ENCODE measurements around the gene C1QA. TPM values are rescaled to one million over a fixed set of nuclear protein-coding genes. Genes with fewer than 3 reads are reported as not detected.
A peak's percentile ranks its signal among the peaks of the same experiment; 100 is the strongest.

C1QA gene
- total RNA-seq, 6 donors from 2014 or later = 180 to 1,142 (median 556) TPM

GRCh38 chr1:22592919-22593790, 43.3 kb upstream of the C1QA start:
- Histone ChIP-seq H3K36me3 (no peaks in the 10 kb centered on the region), H3K27ac (no peak overlapping the region), H3K4me1 (no peaks in the 10 kb centered on the region), H3K9me3 (no peaks in the 10 kb centered on the region), H3K27me3 (peaks cover 0 to 10% (median 2%) of the 10 kb centered on the region in 4 donors), H3K4me3 (no peak overlapping the region)
- TF ChIP-seq CTCF (IDR thresholded peaks at IDR 0.05) (no peak), POLR2AphosphoS5 (IDR thresholded peaks at IDR 0.05) (no peak), EP300 (IDR thresholded peaks at IDR 0.05) (no peak), POLR2A (IDR thresholded peaks at IDR 0.05) (no peak)
- DNase-seq = peak in 1 of 2 donors; percentile 72
- ATAC-seq (ENCODE audit: low FRiP score in 2 of 2) = peak in 1 of 2 donors; percentile 1
- WGBS, 2 donors = 39 to 61% methylated on average over 32 to 35 of the region's 38 CpGs

- Histone ChIP-seq H3K36me3 (no peaks in the 10 kb centered on the region), H3K4me1 (no peaks in the 10 kb centered on the region), H3K27ac (no peak overlapping the region), H3K4me3 (no peak overlapping the region), H3K27me3 (peaks cover 0 to 10% (median 2%) of the 10 kb centered on the region in 4 donors), H3K9me3 (no peaks in the 10 kb centered on the region)
- TF ChIP-seq POLR2AphosphoS5 (IDR thresholded peaks at IDR 0.05) (no peak), EP300 (IDR thresholded peaks at IDR 0.05) (no peak), CTCF (IDR thresholded peaks at IDR 0.05) (no peak), POLR2A (IDR thresholded peaks at IDR 0.05) (no peak)
- DNase-seq (no peak), ATAC-seq (ENCODE audit: low FRiP score in 2 of 2) (no peak)
- WGBS, 2 donors = 71 to 80% methylated on average over 8 to 10 of the region's 10 CpGs
Observed at GRCh38 chr1:22594396-22594795, 42.0 kb upstream of the C1QA start.

DNA sequence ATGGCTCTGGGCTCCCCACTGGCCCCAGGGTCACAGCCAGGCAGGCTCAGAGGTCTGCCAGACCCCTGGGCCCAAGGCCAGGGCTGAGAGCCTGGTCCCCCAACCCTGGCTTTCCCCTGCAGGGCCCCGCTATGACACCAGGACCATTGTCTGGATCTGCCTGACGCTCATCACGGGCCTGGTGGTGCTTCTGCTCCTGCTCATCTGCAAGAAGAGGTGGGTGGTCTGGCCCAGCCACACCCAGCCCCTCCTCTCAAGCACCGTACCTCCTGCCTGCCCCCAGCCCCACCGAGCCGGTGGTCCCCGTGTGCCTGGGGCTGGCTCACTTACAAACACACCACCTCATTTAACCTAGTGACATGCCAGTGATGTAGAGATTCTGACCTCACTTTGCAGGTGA, 41.3 kb upstream of the C1QA start:
- H3K36me3 ChIP-seq = no peaks in the 10 kb centered on the region
- peaks cover 0 to 10% (median 2%) of the 10 kb centered on the region in 4 donors for H3K27me3 ChIP-seq
- 61 to 77% methylated on average over 2 to 7 of the region's 7 CpGs for WGBS, 2 donors
- no peaks in the 10 kb centered on the region for H3K9me3 ChIP-seq
- DNase-seq (peak in 1 of 2 donors; percentile 66), ATAC-seq (ENCODE audit: low FRiP score in 2 of 2) (no peak)
- H3K27ac ChIP-seq = no peak overlapping the region
- TF ChIP-seq POLR2A (IDR thresholded peaks at IDR 0.05) (no peak), POLR2AphosphoS5 (IDR thresholded peaks at IDR 0.05) (no peak), CTCF (IDR thresholded peaks at IDR 0.05) (no peak), EP300 (IDR thresholded peaks at IDR 0.05) (no peak)
- no peak overlapping the region for H3K4me3 ChIP-seq
- no peaks in the 10 kb centered on the region for H3K4me1 ChIP-seq

DNA sequence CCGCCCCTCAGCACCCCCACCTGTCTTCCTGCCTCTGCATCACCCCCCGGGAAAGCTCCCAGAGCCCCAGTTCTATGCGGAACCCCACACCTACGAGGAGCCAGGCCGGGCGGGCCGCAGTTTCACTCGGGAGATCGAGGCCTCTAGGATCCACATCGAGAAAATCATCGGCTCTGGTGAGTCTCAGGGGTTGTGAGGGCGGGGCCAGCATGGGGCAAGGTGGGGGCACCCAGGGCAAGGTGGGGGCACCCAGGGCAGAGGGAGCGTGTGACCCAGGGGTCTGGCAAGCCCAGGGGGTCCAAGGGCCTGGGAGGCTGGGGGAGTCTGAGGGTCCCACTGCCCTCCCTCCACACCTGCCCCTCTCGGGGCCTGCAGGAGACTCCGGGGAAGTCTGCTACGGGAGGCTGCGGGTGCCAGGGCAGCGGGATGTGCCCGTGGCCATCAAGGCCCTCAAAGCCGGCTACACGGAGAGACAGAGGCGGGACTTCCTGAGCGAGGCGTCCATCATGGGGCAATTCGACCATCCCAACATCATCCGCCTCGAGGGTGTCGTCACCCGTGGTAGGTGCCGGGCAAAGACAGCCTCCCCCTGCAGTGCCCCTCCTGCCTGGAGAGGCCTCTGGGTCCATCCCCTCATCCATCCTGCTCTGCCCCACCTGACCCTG, 39.0 kb upstream of the C1QA start:
- H3K4me3 ChIP-seq = no peak overlapping the region
- 58 to 80% methylated on average over 16 to 30 of the region's 30 CpGs for WGBS, 2 donors
- H3K27ac ChIP-seq = no peak overlapping the region
- no peak for TF ChIP-seq POLR2A (IDR thresholded peaks at IDR 0.05)
- no peak for TF ChIP-seq EP300 (IDR thresholded peaks at IDR 0.05)
- no peak for TF ChIP-seq CTCF (IDR thresholded peaks at IDR 0.05)
- TF ChIP-seq POLR2AphosphoS5 (IDR thresholded peaks at IDR 0.05) = no peak
- peak in 1 of 2 donors; percentile 69 for DNase-seq
- no peaks in the 10 kb centered on the region for H3K4me1 ChIP-seq
- no peaks in the 10 kb centered on the region for H3K9me3 ChIP-seq
- no peaks in the 10 kb centered on the region for H3K36me3 ChIP-seq
- no peak for ATAC-seq (ENCODE audit: low FRiP score in 2 of 2)
- peaks cover 0 to 10% (median 2%) of the 10 kb centered on the region in 4 donors for H3K27me3 ChIP-seq
